Endothelial cell of umbilical vein (primary cell): ENCODE data around the gene SRGAP3. TPM values are rescaled to one million over a fixed set of nuclear protein-coding genes. Genes with fewer than 3 reads are reported as not detected.

ENCODE experiments used
- BruUV-seq: library from RNA; stranded (reverse); fragments of 400-500 nt; replicated peaks from 2 replicates; lab custom pipeline; 2021; lab: Mats Ljungman, UMichigan
- CTCF ChIA-PET: fragments of 300-600, 350-600 bp; sonication (Branson Sonifier 250); formaldehyde crosslinking; loops from one replicate; lab custom pipeline; 2021; ENCODE audit warnings: antibody characterized with exemption, inconsistent platforms; lab: Charles Lee
- POLR2A ChIA-PET: fragments of 300-600, 350-600 bp; sonication (Branson Sonifier 250); formaldehyde crosslinking; loops from one replicate; lab custom pipeline; 2021; ENCODE audit warnings: antibody characterized with exemption, inconsistent platforms; lab: Charles Lee
- DNase-seq: peaks from one replicate; pipeline ENCODE4 v3.0.0-alpha.2; 2011; ENCODE audit warnings: low read depth, low spot score
- FAIRE-seq: peaks from 2 replicates; lab custom pipeline; 2011; peaks lifted over from hg19 to GRCh38; lab: Jason Lieb, UNC
- H2AFZ ChIP-seq: 2 replicates; pipeline ENCODE4 v1.6.0; 2012; ENCODE audit warnings: low read depth, low read length, control low read depth, inconsistent platforms
- H3K27ac ChIP-seq: 2 replicates; pipeline ENCODE4 v1.5.1; 2011; ENCODE audit warnings: low read depth, mild to moderate bottlenecking, control low read depth, low read length, moderate library complexity; ENCODE audit not compliant: insufficient read depth
- H3K27me3 ChIP-seq, 2 experiments: 2 replicates each; pipeline versions ENCODE4 v1.6.0 to v1.6.1; 2011; ENCODE audit warnings: low read length in 2 of 2, mixed read lengths in 1 of 2; ENCODE audit not compliant: control insufficient read depth in 2 of 2, insufficient read depth in 2 of 2
- H3K36me3 ChIP-seq, 2 experiments: 2 replicates in 1 of 2; 3 replicates in 1 of 2; pipeline ENCODE4 v1.5.1; 2011; ENCODE audit warnings: low read length in 2 of 2, mild to moderate bottlenecking in 1 of 2, moderate library complexity in 1 of 2; ENCODE audit not compliant: control insufficient read depth in 2 of 2, insufficient read depth in 2 of 2; ENCODE audit errors: extremely low read depth in 1 of 2
- H3K4me1 ChIP-seq: 3 replicates; pipeline ENCODE4 v1.5.1; 2011; ENCODE audit warnings: mild to moderate bottlenecking, low read length; ENCODE audit not compliant: control insufficient read depth, insufficient read depth; ENCODE audit errors: extremely low read depth
- H3K4me2 ChIP-seq: 2 replicates; pipeline ENCODE4 v1.6.1; 2011; ENCODE audit warnings: low read length, control low read depth, mixed read lengths; ENCODE audit not compliant: insufficient read depth
- H3K4me3 ChIP-seq, 3 experiments: fragments of 200-600 bp in 1 of 3; sonication (generic), shearing (Covaris generic) in 1 of 3; replicated peaks in 1 of 3; 2 replicates each; pipeline ENCODE4 v1.5.1; 2011 to 2016; ENCODE audit warnings: control low read depth in 3 of 3, low read length in 3 of 3, mild to moderate bottlenecking in 2 of 3, inconsistent platforms in 1 of 3, low read depth in 1 of 3, moderate library complexity in 1 of 3; ENCODE audit not compliant: insufficient read depth in 1 of 3
- H3K79me2 ChIP-seq: 2 replicates; pipeline ENCODE4 v1.6.0; 2012; ENCODE audit warnings: low read length, inconsistent platforms; ENCODE audit not compliant: control insufficient read depth, insufficient read depth
- H3K9ac ChIP-seq: replicated peaks from 2 replicates; pipeline ENCODE3; 2011; ENCODE audit warnings: low read length, control low read depth; ENCODE audit not compliant: insufficient read depth; ENCODE audit errors: extremely low read depth
- H3K9me1 ChIP-seq: replicated peaks from 3 replicates; pipeline ENCODE4 v1.6.0; 2011; ENCODE audit warnings: mild to moderate bottlenecking, low read length; ENCODE audit not compliant: control insufficient read depth, insufficient read depth; ENCODE audit errors: extremely low read depth
- H3K9me3 ChIP-seq: replicated peaks from 2 replicates; pipeline ENCODE4 v1.5.1; 2012; ENCODE audit warnings: low read length, inconsistent platforms; ENCODE audit not compliant: control insufficient read depth, insufficient read depth
- H4K20me1 ChIP-seq: replicated peaks from 2 replicates; pipeline ENCODE3; 2011; ENCODE audit warnings: mild to moderate bottlenecking, low read length; ENCODE audit not compliant: control insufficient read depth, insufficient read depth; ENCODE audit errors: extremely low read depth
- CTCF ChIP-seq, 2 donors: IDR thresholded peaks; 1 replicate in 1 of 2; 2 replicates in 1 of 2; pipeline ENCODE4 v1.5.1; 2011; ENCODE audit warnings: low read length in 2 of 2, mild to moderate bottlenecking in 2 of 2, moderate library complexity in 2 of 2, control low read depth in 1 of 2, inconsistent platforms in 1 of 2, low read depth in 1 of 2; ENCODE audit not compliant: insufficient read depth in 1 of 2; ENCODE audit errors: extremely low read depth in 1 of 2
- EZH2 ChIP-seq: IDR thresholded peaks from 2 replicates; pipeline ENCODE4 v1.6.1; 2012; ENCODE audit warnings: borderline replicate concordance, low read depth, mild to moderate bottlenecking, moderate library complexity, low read length, inconsistent platforms; ENCODE audit not compliant: severe bottlenecking
- FOS ChIP-seq: IDR thresholded peaks from 2 replicates; pipeline ENCODE4 v1.6.1; 2011; ENCODE audit warnings: mild to moderate bottlenecking, low read length, moderate library complexity, borderline replicate concordance; ENCODE audit not compliant: insufficient read depth
- GATA2 ChIP-seq: IDR thresholded peaks from 2 replicates; pipeline ENCODE4 v1.7.0; 2011; ENCODE audit warnings: low read depth, mild to moderate bottlenecking, moderate library complexity, mixed read lengths, low read length; ENCODE audit not compliant: insufficient read length, insufficient read depth
- JUN ChIP-seq: IDR thresholded peaks from 2 replicates; pipeline ENCODE4 v1.6.1; 2011; ENCODE audit warnings: borderline replicate concordance, low read depth; ENCODE audit not compliant: insufficient read length, insufficient read depth
- MAX ChIP-seq: IDR thresholded peaks from 2 replicates; pipeline ENCODE4 v1.6.1; 2011; ENCODE audit not compliant: insufficient read depth, insufficient read length
- MYC ChIP-seq: IDR thresholded peaks from one replicate; pipeline ENCODE4 v1.6.1; 2011; ENCODE audit warnings: mild to moderate bottlenecking, low read depth, low read length
- POLR2A ChIP-seq: IDR thresholded peaks from 2 replicates; pipeline ENCODE4 v1.6.1; 2012; ENCODE audit warnings: low read depth, mild to moderate bottlenecking, control low read depth, low read length
- POLR2AphosphoS5 ChIP-seq: IDR thresholded peaks from 2 replicates; pipeline ENCODE4 v1.6.1; 2012; ENCODE audit warnings: low read depth, mild to moderate bottlenecking, control low read depth, low read length, moderate library complexity; ENCODE audit not compliant: insufficient read depth
- dilution Hi-C: fragments of 300-500 bp; cut with MboI; formaldehyde crosslinking; loops from one replicate; pipeline ENCODE4 v1.15.0; 2019; ENCODE audit warnings: low sequenced_read_pairs; ENCODE audit not compliant: extremely low pct_ligation_motif_present
- intact Hi-C: fragments of 100-400 bp; cut with micrococcal nuclease; formaldehyde crosslinking; loops from one replicate; pipeline ENCODE4 v1.10.0; 2022
- polyA plus RNA-seq, 4 experiments: library from polyadenylated mRNA; depleted of rRNA in 3 of 4; stranded (reverse) in 3 of 4; unstranded in 1 of 4; fragments of >200 nt; gene quantifications; 2 replicates each; pipeline versions ENCODE4 v1.2.1 to v1.2.3, GENCODE V29; 2011 to 2012; ENCODE audit warnings: missing spikeins in 1 of 4
- total RNA-seq: library from RNA; stranded (reverse); gene quantifications from 2 replicates; pipeline ENCODE4 v1.2.3, GENCODE V29; 2021

The SRGAP3 gene
- total and polyA plus RNA-seq, 2 donors (not counting 3 experiments of a cell fraction or from before 2014, with no cell fraction given): 0.06 TPM; not detected in 1

- DNase-seq (no peak), FAIRE-seq (no peak)
- no peak for TF ChIP-seq EZH2
- TF ChIP-seq MAX: no peak
- TF ChIP-seq POLR2AphosphoS5: no peak
- TF ChIP-seq GATA2: no peak
- H2AFZ ChIP-seq: no peak overlapping the region
- H3K27ac ChIP-seq: no peak overlapping the region
- POLR2A ChIA-PET: no interaction called here
- no peaks in the 10 kb centered on the region for H3K4me1 ChIP-seq
- no peaks in the 10 kb centered on the region for H4K20me1 ChIP-seq
- H3K27me3 ChIP-seq: peaks cover 3 to 15% of the 10 kb centered on the region in 2 experiments
- H3K4me3 ChIP-seq: no peak overlapping the region
- H3K4me2 ChIP-seq: no peak overlapping the region
- dilution Hi-C loops (no loop called here), intact Hi-C loops (no loop called here)
- H3K9me1 ChIP-seq: no peaks in the 10 kb centered on the region
- no peaks in the 10 kb centered on the region for H3K36me3 ChIP-seq
- no peak overlapping the region for H3K9ac ChIP-seq
- H3K79me2 ChIP-seq: no peaks in the 10 kb centered on the region
- CTCF ChIA-PET: interaction anchor here (0.8 kb wide), 1 partner anchor 10 kb away, joined by 3 read pairs; no protein-coding TSS in a partner anchor
- H3K9me3 ChIP-seq: no peaks in the 10 kb centered on the region
- no TSS peak for BruUV-seq
These were observed 110.1 kb downstream of the SRGAP3 start for GRCh38 chr3:9139366-9139765.

- no peaks in the 10 kb centered on the region for H3K9me3 ChIP-seq
- H3K4me2 ChIP-seq: no peak overlapping the region
- no peak overlapping the region for H3K9ac ChIP-seq
- ChIA-PET CTCF (no interaction called here), POLR2A (no interaction called here)
- DNase-seq (no peak), FAIRE-seq (no peak)
- H3K9me1 ChIP-seq: no peaks in the 10 kb centered on the region
- no peaks in the 10 kb centered on the region for H4K20me1 ChIP-seq
- TF ChIP-seq CTCF (IDR thresholded peaks at IDR 0.05; ENCODE audit: extremely low read depth in 1 of 2, insufficient read depth in 1 of 2, low read depth in 1 of 2, low read length in 2 of 2) (no peak), MYC (no peak), POLR2AphosphoS5 (no peak), FOS (no peak), MAX (no peak), JUN (no peak), POLR2A (no peak)
- no TSS peak for BruUV-seq
- H3K4me3 ChIP-seq: no peak overlapping the region
- H3K27ac ChIP-seq: no peak overlapping the region
- no peak overlapping the region for H2AFZ ChIP-seq
- peaks cover 3 to 15% of the 10 kb centered on the region in 2 experiments for H3K27me3 ChIP-seq
- H3K79me2 ChIP-seq: no peaks in the 10 kb centered on the region
- H3K4me1 ChIP-seq: no peaks in the 10 kb centered on the region
- intact Hi-C loops (no loop called here), dilution Hi-C loops (no loop called here)
- no peaks in the 10 kb centered on the region for H3K36me3 ChIP-seq
These were observed 111.8 kb downstream of the SRGAP3 start for GRCh38 chr3:9137676-9138075.
